Heart left ventricle (tissue), 13 donors: ENCODE data around the gene OSBPL10.

Experiments
- CTCF ChIP-seq, 12 donors: fragments of 200-600 bp; sonication (generic) in 4 of 12; IDR thresholded peaks; one replicate each; pipeline versions ENCODE4 v1.5.0 to v1.8.0; 2018 to 2022; ENCODE audit warnings: antibody characterized with exemption in 12 of 12, mild to moderate bottlenecking in 5 of 12
- POLR2A ChIP-seq, 2 donors: fragments of 450-650 bp; IDR thresholded peaks; one replicate each; pipeline ENCODE4 v1.6.1; 2017; ENCODE audit warnings: antibody characterized with exemption in 2 of 2, mild to moderate bottlenecking in 2 of 2, moderate library complexity in 2 of 2
- donor health status: ischemic (EF 13 %, LVEDD 7.1; RV severe dilation, severe dysfunction).
- donor health status: DM: no; HTN: yes; CAD: no.
- donor health status: DM: no; HTN: no; CAD: no.
- donor health status: ischemic (EF 25% LVEDD 6.9; RV normal size, moderate dysfunction).
- donor health status: ischemic (EF 25% LVEDD 5.7; RV mildly dilated, moderate dysfunction).
- donor health status: ischemic (EF 35%, LVEDD 5.7; RV mildly dilated, moderate dysfunction).
- donor health status: nonischemic (EF 11% LVEDD 7.7; RV severe dilation, severe dysfunction).
- donor health status: DM: yes; HTN: yes; CAD: no.
- donor health status: PGD.
- donor health status: ischemic (EF 29% LVEDD 5.4; RV normal size, mild dysfunction).
- donor health status: nonischemic (EF 23%, LVEDD 6.1; RV moderate dilation, normal function).

- no peak for TF ChIP-seq CTCF (IDR thresholded peaks at IDR 0.05)
- TF ChIP-seq POLR2A (IDR thresholded peaks at IDR 0.05), result no peak
These were observed 144.7 kb downstream of the OSBPL10 start for GRCh38 chr3:31836131-31837075.
